DMS79 (cell line): ENCODE data around the gene MRTFA.
"Not testable (repeated sequence)": the region's sequence is repeated elsewhere in the genome, so short reads cannot be mapped to it uniquely, and the experiment has no call there.

Experiments
- DNase-seq: peaks from one replicate; lab custom pipeline; 2025; lab: John Stamatoyannopoulos, UW

The MRTFA gene

DNA sequence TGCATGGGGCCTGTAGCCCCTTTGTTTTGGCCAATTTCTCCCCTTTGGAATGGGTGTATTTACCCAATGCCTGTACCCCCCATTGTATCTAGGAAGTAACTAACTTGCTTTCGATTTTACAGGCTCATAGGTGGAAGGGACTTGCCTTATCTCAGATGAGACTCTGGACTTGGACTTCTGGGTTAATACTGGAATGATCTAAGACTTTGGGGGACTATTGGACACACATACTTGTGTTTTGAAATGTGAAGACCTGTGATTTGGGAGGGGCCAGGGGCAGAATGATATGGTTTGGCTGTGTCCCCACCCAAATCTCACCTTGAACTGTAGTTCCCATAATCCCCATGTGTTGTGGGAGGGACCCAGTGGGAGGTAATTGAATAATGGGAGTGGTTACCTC is 82.5 kb downstream of the MRTFA start:
- DNase-seq, result not testable (repeated sequence)

DNA sequence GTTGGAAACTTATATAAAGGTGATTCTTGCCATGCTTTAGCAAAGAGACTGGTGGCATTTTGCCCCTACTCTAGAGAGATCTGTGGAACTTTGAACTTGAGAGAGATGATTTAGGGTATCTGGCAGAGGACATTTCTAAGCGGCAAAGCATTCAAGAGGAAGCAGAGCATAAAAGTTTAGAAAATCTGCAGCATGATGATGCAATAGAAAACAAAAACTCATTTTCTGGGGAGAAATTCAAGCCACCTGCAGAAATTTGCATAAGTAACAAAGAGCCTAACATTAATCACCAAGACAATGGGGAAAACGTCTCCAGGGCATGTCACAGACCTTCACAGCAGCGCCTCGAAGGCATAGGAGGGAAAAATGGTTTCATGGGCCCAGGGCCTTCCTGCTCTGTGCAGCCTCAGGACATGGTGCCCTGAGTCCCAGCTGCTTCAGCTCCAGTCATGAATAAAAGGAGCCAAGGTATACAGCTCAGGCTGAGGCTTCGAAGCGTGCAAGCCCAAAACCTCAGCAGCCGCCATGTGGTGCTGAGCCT is 83.4 kb downstream of the MRTFA start:
- no peak for DNase-seq

DNA sequence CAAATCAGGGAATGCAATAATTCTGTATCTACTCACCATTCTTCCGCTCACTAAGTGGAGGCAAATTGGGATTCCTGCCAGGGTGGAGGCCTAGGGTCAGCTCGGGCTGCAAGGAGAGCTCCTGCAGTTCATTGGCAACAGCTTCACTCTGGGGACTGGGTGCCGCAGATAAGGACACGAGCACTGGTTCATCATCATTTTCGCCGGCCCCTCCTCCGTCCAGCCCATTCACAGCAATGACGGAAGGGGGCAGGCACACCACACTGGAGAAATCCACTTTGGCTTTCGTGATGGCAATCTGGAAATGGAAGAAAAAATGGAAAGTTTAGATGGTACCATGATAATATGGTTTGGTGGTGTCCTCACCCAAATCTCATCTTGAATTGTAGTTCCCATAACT is 84.4 kb downstream of the MRTFA start:
- DNase-seq, result no peak

DNA sequence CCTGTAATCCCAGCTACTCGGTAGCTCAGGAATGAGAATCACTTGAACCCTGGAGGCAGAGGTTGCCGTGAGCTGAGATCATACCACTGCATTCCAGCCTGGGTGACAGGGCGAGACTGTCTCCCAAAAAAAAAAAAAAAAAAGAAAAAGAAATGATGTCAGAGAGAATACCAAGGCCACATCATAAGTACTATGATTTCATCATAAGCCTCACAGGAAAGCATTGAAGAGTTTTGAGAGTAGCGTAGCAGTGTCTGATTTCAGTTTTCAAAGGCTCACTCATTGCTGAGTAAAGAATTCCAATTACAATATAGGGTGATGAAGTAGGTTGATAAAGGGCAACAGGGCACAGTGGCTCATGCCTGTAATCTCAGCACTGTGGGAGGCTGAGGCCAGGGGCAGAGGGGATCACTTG is 88.8 kb downstream of the MRTFA start:
- no peak for DNase-seq

DNA sequence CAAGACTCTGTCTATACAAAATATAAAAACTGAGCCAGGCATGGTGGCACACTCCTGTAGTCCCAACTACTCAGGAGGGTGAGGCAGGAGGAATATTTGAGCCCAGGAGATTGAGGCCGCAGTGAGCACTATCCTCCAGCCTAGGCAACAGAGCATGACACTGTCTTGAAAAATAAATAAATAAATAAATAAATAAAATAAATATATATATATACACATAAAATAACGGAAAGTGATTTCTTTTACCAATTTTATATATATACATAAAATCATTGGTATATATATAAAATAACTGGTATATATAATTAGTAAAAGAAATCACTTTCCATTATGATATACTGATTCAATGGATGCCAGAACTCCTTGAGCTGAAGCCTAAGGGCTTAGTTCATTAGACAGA is 91.8 kb downstream of the MRTFA start:
- no peak for DNase-seq

DNA sequence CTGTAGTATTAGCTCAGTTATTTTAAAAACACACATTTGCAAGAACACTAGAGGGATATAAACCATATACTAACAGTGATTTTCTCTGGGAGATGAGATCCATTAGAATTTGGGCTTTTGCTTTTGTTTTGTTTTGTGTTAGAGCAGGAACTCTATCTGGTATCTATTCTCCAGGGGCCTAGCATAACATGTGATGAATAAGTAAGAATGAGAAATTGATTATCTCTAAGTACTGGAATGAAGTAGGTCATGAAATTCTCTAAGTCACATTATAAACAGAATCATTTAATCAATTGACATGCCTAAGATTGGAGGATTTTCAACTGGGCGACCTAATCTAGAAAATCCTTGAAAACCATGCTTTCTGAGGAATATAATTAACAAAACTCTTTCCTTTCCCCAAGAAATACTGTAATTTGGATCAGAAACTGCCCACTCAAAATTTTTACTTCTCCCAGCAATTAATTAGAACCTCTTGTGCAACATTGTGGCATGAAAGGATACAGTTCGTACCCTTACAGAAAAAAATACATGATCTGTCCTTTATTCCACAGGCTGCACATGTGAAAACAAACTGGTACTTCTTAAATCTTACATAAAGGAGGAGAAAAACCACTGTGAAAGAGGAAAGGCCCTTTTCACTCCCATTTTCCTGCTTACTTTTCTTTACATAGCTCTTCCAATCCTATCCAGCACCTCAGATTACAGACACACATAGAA is 93.5 kb downstream of the MRTFA start:
- DNase-seq, result no peak

DNA sequence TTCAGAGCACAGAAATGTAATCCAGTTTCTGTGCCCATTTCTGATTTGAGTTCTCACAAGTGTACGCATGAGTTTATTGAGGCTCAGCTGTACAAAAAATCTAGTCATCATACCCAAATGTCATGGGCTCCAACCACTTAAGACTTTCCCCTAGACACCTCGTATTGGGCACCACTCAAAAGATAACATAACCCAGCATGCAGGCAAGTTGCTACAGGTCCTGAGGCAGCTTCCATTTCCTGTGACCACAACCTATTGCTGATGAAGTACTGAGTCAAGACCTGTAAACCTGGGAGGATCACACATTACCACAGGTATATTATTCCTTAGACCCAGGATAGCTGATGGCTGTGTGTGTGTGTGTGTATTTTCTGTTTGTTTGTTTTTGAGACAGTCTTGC is 95.2 kb downstream of the MRTFA start:
- no peak for DNase-seq

DNA sequence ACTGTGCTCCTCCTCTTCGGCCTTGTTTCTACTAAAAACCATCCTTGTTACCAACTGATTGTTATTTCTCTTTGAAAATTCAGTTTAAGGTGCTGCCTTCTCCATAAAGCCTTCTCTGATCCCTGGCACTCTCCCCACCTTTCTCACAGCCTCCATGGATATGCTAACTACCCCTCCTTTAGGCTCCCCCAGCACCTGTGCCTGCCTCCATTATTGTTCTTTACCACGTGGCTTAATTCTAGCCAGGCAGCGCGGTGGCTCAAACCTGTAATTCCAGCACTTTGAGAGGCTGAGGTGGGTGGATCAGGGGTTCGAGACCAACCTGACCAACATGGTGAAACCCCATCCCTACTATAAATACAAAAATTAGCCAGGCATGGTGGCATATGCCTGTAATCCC is 96.3 kb downstream of the MRTFA start:
- DNase-seq, result no peak

DNA sequence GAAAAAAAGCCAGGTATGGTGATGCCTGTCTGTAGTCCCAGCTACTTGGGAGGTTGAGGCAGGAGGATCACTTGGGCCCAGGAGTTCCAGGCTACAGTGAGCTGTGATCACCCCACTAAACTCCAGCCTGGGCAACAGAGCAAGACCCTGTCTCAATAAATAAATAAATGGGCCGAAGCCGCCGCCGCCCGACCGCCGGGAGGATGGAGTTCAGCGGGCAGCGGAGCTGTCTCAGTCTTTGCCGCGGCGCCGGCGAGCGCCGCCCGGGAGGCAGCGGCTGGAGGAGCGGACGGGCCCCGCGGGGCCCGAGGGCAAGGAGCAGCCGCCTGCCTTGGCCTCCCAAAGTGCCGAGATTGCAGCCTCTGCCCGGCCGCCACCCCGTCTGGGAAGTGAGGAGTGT is 100.4 kb downstream of the MRTFA start:
- DNase-seq, result not testable (repeated sequence)

DNA sequence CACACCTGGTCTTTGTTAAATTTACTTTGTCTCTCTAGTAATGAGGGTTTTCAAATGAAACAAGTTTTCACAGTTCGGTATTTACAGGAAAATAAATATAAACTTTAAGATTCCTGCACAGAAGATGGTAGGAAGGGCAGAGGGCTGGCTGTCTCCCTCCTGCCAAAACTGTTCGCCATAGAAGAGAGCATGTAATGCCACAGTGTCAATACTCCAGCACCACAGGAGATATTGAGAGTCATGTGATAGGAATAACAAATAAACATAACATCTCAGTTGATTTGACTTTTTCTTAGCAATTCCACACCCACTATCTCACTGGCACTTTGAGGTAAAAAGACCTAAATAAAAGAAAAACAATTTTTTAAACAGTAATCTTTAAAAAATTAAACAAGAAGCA is 100.9 kb downstream of the MRTFA start:
- DNase-seq, result no peak

DNA sequence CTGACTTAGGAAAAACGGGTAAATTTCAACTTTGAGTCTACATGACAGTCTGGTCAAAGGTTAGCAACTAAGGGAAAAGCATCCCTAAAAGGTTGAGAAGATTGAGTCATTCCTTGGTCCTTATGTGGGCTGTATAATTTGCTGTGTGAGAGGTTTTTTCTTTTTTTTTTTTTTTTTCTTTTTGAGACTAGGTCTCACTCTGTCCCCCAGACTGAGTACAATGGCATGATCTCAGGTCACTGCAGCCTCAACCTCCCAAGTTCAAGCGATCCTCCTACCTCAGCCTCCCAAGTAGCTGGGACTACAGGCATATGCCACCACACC is 101.4 kb downstream of the MRTFA start:
- no peak for DNase-seq

DNA sequence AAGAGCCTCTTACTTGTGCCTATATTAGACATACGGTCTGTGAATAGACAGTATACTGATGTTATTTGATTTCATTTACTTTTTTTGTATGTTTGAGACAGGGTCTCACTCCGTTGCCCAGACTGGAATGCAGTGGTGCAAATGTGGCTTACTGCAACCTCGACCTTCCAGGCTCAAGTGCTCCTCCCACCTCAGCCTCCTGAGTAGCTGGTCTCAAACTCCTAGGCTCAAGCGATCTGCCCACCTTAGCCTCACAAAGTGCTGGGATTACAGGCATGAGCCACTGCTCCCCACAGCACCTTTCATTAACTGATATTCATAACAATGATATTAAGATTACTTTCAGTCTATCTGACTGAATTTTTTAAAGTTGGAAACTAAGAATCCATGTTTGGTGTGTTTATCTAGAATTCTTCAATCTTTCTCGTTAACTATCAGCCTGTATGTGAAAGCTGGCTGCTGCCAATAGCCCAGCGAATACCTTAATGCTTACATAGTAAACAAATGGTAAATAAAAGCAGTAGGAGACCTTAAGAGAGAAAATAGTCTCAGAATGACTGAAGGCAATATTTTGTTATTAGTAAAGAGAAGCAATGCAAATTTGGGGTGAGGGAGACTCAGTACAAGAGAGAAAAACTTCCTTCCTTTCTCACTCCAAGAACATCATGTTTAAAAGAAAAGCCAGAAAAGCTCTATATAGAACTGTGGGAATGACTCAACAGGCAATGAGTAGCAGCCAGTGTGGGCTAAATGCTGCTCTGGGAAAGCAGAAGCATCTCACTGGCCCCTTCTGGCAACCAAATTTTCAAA is 101.9 kb downstream of the MRTFA start:
- DNase-seq, result no peak

DNA sequence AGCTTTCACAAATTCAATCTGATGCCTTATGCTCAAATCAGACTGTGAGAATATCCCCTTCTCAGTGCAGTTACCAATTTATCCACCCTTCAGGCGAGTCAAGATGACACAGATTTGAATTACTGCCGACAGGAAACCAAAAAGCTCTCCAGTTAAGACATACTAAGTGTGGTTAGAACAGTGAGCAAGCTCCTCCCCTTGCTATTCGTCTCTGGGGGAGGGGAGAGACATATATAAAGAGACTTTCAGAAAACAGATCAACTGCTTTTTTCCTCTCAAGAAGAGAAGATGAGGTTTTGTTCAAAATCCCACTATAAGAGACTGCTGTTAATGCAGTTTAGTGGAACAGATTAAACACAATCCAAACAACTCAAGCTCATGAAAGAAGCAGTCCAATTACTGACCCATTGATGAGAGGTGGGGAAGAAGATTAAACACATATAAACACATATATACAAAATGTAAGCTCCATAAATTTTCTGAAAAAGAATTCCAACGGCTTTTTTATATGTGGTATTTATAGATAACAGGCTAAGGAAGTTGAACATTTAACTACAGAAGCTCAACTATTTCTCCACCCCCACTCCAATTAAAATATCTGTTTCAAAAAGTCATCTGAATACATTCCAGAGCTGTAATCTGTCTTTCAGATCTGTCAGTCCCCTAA is 102.7 kb downstream of the MRTFA start:
- no peak for DNase-seq

DNA sequence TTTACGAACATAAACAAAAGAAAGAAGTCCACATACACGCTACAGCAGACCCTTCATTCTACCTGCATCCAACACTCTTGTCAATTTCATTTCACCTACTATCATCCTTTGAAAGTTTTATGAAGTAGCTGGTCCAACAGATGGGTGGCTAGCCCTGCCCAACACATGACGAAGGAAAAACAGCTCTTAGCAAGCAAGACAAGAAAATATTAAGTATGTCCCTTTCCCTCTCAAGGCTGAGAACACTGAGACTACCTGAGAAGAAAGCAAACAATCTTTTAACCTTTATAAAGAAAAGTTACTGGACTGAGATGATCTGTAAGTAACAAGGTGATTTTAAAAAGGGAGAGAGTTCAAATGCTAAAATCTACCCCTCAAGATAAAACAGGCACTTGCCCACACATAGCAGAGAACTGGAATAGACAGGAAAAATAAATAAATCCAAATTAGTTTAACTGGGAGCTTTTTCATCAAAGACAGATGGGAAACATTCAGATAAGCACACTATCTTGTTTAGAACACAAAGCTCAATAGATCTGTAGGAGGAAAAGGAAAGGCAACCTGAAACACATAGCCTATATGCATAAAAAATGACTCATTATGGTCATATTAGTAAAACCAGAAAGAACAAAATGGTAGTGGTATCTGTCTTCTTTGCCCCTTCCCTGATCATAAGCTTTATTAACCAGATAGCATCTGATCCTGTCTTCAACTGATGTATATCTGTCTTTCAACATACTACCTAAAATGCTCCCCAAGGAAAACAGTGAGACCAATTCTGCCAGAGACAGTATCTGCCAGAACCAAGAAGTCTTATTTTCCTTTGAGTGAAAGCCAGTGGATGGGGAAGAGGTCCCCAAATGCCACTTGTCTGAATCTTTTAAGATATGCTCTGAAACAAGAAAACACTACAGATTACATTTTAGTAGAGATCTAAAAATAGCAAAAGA is 104.3 kb downstream of the MRTFA start:
- no peak for DNase-seq

DNA sequence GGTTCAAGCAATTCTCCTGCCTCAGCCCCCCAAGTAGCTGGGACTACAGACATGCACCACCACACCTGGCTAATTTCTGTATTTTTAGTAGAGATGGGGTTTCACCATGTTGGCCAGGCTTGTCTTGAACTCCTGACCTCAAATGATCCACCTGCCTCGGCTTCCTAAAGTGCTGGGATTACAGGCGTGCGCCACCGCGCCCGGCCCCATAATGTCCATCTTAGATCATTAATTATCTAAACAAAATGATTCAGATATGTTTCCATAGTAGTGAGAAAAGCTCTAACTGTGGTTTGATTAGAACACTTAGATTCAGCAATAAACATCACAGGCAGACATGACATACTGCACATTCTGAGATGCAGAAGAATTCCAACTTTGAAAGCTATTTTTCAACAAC is 106.1 kb downstream of the MRTFA start:
- not testable (repeated sequence) for DNase-seq

DNA sequence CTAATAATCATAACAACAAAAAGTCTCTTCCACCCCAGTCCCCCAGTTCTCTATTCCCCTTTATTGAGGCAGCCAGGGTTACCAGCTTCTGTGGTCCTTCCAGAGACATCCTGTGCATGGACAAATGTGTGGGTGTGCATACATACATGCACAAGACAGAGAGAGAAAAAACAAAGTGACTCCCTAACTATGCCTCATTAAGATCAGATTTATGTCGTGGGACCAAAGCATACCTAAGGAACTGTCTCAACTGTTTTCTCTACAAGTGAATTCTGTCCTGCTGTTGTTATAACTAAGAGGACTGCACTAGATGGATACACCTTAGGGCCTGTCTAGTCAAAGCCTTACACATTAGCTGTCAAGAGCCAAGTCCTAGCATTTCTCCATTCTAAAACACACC is 106.7 kb downstream of the MRTFA start:
- no peak for DNase-seq

DNA sequence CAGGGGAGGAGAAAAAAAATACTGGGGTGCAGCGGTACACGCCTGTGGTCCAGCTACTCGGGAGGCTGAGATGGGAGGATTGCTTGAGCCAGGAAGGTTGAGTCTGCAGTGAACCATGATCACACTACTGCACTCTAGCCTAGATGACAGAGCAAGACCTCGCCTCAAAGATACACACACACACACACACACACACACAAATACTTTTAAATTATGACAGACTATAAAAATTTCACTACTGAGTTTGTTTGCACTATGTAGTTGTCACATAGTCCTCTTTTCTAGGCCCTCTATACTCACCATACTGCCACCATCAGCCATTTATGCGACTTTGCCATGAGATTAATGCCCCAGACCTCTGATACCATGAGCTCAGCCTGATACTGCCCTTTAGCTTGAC is 109.6 kb downstream of the MRTFA start:
- no peak for DNase-seq

DNA sequence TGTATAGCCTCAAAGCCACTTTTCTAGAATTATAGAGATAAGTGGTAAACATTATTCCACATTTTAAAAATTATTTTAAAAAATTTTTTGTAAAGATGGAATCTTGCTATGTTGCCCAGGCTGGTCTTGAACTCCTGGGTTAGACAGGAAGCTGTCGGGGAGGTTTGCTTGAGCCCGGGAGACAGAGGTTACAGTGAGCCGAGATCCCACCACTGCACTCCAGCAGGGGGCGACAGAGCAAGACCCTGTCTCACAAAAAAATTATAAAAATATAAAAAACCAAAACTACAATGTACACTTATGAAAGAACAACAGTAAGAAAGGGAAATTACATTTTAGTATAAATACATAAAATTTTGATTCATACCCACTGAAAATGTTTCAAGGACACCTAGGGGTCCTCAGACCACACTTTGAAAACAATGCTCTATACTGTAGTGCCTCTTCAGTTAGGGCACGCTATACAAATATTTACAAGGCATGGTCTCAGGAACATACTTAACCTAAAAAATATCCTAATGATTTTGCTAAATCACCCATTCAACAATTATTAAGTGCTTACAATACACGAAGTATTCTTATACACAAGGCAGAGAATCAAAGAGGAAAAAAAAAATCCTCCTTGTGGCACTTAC is 111.2 kb downstream of the MRTFA start:
- DNase-seq, result no peak

DNA sequence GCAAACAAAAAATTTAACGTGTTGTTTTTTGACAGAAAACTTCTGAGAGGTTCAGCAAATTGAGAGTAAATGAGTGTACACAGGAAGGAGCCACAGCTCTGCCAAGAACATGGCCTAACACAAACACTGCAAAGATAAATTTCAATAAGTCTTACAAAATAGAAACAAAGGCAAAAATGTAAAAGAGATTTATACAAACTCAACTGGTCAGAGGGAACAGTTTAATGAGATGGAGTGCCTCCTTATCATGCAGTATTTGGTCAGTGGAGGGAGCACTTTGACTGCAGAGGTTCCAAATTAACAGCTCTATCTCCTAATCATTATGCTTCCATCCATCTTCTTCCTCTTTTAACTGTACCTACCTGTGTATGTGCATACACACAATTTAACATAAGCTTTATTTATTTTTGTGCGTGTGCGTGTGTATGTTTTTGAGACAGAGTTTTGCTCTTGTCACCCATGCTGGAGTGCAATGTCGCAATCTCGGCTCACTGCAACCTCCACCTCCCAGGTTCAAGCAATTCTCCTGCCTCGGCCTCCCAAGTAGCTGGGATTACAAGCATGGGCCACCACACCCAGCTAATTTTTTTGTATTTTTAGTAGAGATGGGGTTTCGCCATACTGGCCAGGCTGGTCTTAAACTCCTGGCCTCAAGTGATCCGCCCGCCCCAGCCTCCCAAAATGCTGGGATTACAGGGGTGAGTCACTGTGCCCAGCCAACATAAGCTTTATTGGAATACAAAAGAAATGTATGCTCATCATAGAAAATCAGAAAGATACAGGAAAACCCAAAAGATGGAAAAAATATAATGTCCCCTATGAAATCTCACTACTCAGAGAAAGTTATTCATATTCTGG is 111.9 kb downstream of the MRTFA start:
- DNase-seq, result no peak

DNA sequence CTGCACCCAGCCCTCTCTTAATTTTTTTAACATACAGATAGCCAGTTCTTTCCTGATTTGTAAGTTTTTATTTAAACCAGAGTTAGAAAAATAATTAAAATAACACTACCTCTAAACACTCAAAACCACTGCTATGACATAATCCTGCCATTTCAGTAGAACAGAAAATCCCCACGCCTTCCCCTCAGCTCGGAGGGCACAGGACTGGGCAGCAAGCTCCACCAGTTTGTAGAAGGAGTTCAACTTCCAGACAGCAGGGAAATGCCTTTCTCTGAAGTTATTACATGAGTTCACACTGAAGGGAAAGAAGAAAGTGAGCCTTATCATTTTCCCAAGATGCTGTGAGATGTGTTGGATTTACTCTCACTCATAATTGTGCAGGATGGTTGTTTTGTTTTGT is 114.4 kb downstream of the MRTFA start:
- no peak for DNase-seq
